ENCODE measurements around the gene ING4.

ING4 gene

GRCh38 chr12:6685814-6686213 is 22.9 kb upstream of the ING4 start:
- DNase-seq, result no peak

DNA sequence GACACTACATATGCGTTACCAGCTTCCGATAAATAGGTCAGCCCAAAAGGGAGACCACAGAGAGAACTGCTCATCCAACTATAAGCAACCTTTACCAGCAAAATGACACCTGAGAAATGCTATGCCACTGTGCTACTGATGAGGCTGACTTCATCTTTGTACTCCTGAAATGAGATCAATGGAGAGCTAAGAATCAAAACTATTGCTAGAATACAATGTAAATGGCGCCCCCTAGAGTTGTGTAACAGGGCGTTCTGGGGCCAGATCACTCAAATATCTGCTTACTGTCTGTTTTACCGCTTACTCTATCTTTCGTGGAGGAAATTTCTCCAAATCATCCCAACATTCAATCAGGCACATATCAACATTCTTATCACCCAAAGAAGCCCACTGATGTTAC is 21.7 kb upstream of the ING4 start:
- DNase-seq, result peak; percentile 84

DNA sequence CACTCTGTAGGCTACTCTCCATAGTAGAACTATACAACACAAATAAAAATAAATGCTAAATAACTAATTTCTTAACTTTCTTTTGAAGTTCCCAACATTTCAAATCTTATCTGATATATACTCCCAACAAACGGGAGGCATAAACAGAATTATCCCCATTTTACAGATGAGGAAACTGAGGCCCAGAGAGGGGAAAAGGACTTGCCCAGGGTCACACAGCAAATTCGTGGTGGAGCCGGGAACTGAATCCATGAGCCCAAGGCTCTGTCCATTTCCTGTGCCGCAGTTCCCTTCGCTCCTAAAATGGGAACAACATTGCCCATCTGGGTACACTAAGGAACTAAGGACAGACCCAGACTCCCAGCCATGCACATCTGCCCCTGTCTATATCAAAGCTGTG is 14.0 kb upstream of the ING4 start:
- no peak for DNase-seq

DNA sequence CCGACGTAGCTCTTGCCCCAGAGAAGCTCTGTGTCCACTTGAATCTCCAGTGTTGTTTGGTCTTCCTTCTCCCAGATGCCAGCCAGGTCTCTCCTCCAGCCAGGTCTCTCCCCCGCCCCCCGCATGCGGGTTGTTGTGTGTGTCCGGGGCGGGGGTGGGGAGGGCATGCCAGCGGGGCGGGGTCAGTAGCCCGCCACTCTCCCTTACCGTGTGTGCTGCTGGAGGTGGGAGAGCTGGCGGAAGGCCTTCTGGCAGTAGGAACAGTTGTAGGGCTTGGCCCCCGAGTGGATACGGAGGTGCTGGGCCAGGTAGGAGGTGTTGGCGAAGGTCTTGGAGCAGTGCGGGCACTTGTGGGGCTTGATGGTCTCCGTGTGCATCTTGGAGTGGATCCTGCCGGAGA is 9.2 kb upstream of the ING4 start:
- DNase-seq, result no peak

DNA sequence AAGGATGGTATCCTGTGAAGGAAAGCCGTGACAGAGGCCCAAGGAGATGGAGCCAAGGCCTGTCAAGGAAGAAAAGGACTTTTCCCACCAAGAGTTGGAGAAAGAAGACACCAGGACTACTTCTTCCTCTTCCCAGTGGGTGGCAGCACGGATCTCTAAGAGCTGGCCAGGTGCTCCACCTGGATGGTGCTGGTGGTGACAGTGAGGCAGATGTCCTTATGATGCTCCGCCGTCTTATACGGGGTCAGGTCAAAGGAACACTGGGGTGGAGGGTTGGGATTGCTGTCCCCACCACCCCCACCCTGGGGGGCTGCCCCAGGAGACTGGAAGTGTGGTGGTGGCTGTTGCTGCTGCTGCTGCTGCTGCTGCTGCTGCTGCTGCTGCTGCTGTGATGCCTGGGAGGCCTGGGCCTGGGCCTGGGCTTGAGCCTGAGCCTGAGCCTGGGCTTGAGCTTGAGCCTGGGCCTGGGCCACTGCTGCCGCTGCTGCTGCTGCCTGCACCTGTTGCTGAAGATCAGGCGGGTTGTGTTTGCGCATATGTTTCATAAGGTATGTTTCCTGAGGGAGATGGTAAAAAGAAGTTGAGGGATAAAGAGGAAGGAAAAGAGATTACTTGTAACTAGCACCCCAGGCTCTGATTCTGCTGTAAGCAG is 4.8 kb upstream of the ING4 start:
- no peak for DNase-seq

DNA sequence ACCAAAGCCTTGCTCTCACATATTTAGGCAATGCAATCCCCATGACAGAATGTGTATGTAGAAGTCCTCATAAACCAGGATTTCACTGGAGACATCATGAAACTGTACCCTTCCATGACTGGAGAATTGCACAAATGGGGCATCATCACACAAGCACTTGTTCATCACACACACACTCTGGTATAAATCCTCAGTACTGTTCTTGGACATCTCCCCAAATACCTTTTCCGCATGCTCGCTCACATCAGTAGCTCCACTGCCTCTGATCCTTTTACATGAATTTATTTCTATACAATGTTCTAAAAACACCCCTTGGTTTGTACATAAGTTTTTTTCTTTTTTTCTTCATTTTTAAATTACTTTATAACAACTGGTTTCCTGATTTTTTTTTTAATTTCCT is 3.3 kb upstream of the ING4 start:
- DNase-seq, result no peak

- no peak for DNase-seq
Observed at GRCh38 chr12:6664902-6665301, 2.0 kb upstream of the ING4 start.

GRCh38 chr12:6662602-6662905 is 365 bp downstream of the ING4 start:
- DNase-seq, result no peak

GRCh38 chr12:6653987-6654386 is 8.9 kb downstream of the ING4 start:
- DNase-seq, result no peak

GRCh38 chr12:6653342-6653741 is 9.6 kb downstream of the ING4 start:
- DNase-seq, result no peak

- no peak for DNase-seq
Observed at GRCh38 chr12:6652391-6652790, 10.5 kb downstream of the ING4 start.

GRCh38 chr12:6650832-6651231 is 12.1 kb downstream of the ING4 start:
- DNase-seq, result no peak

DNA sequence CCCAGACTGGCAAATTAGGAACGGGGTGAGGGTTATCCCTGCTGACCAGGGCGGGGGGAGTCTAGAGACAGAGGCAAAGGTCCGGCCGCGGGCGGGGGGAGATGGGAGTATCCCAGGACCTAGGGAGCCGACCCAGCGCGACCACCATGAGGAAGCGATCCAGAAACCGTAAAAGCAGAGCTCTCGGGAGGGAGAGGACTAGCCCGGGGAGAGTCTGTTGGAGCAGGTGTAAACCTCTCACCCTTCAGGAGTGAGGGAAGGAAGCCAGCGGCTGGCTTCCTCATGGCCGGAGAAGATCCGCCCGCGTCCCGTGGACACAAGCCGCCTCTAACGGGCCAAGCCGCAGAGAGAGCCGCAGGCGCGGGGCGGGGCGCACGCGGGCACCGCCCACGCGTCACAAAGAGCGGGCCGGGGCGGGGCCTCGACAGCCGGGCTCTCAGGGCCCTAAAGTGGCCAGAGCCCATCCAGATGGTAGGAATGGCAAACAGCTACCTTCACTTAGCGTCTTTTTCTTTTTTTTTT is 15.8 kb downstream of the ING4 start, which contains the start of gene ACRBP:
ACRBP (minus strand) TSS at position 350 of the 522 bp plus-strand sequence; CDS start at position 284, 66 bp downstream.
- DNase-seq, result no peak

GRCh38 chr12:6646276-6647082 is 16.4 kb downstream of the ING4 start:
- no peak for DNase-seq

GRCh38 chr12:6644903-6645302 is 18.0 kb downstream of the ING4 start:
- no peak for DNase-seq

DNA sequence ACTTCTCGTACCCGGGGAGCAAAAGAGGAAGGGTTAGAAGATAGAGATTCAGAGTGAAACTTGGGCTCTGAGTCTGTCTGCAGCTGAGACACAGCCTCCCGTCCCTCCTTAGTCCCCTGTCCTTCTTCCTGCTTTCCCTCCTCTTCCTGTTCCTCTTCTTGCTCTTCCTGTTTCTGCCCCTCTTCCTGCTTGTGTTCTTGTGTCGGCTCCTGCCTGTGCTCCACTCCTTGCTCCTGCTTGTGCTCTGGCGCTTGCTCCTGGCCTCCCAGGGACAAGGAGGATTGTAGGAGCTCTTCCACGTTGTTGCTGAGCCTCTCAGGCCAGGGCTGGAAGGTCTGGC is 18.7 kb downstream of the ING4 start:
- no peak for DNase-seq

DNA sequence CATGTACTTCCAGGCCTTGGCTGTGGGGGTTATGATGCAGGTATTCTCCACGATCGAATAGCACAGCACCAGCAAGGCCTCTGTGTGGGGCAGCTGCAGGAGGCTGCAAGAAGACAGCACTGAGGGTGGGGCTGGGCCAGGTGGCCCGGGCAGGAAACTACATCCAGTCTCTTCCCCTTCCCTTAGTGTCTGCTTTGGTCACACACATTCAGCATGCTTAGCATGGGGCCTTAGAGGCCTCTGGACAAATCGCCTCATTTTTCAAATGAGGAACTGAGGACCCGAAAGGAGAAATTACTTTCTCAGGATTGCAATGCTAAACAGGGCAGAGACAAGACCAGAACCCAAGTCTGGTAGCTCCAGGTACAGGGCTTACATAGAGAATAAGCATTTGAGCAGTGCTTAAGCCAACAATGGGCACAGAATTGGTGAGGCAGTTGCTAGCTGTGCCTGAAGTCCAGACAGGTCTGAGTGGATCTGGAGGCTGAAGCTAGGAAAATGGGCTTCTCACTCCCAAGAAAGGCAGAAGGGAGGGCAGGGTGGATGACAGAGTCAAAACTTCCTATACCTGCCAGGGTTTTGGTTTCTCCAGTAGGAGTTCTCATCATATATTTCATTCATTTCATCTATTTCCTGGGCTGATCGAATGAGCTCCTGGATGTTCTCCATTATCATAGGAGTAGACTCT is 19.2 kb downstream of the ING4 start:
- DNase-seq, result no peak

DNA sequence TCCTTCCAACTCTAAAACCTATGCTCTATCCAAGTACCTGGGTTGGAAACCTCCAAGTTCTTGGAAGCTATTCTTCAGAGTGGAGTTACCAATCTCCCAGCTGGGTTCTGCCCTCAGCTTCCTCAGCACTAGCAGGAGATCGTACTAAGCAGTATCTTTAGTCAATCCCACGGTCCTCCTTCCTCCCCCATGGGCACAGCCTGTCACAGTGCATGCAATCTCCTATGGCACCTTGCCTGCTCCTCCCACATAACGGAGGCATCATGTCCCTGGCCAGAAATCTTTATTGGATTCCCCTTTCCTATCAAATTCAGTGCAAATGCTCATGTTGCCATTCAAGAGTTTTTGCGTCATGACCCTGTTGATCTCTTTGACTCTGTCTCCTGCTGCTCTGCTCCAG is 21.8 kb downstream of the ING4 start:
- no peak for DNase-seq

GRCh38 chr12:6640497-6640896 is 22.4 kb downstream of the ING4 start:
- no peak for DNase-seq

GRCh38 chr12:6639151-6639801 is 23.6 kb downstream of the ING4 start:
- no peak for DNase-seq

GRCh38 chr12:6638305-6638704 is 24.6 kb downstream of the ING4 start:
- DNase-seq, result no peak

- DNase-seq, result no peak
Observed at GRCh38 chr12:6635856-6636531, 26.9 kb downstream of the ING4 start, which contains the start of gene LPAR5. Gene LPAR5, minus strand, starts transcription at chr12:6635959. Its CDS starts 14,711 bp downstream, at chr12:6621248.

DNA sequence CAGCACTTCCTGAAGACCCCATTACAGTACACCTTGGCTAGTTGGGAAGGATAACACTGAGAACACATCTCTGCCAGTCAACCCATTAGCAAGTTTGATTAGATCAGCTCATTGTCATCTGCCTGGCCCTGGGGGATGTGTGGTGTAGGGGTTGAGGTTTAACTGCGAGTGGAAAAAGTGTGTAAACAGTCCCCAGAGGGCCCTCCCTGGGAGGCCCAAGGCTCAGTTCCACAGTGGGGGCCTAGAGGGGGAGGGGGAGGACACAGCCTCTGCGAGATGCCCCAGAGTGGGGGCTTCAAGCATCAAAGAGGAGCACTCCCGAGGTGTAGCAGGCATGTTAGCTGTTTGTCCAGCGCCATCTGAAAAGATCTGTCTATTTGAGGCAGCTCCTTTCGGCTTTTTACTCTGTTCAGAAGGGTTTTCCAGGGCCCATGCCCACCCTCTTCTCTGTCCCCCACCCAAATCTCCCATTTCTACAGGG is 27.5 kb downstream of the ING4 start:
- DNase-seq, result no peak

Measured in NCI-H1694 treated with DMSO at 0.1 percent for 48 hours (cell line).